Activated naive CD8-positive, alpha-beta T cell (primary cell): ENCODE results near the gene P3H4.
A peak's percentile ranks its signal among the peaks of the same experiment; 100 is the strongest.

Source experiments
- H3K27ac Mint-ChIP-seq: one replicate; pipeline ENCODE4 v1.8.0; 2021; ENCODE audit warnings: mixed read lengths
- H3K27me3 Mint-ChIP-seq: one replicate; pipeline ENCODE4 v1.8.0; 2021; ENCODE audit warnings: mixed read lengths
- H3K36me3 Mint-ChIP-seq: one replicate; pipeline ENCODE4 v1.8.0; 2021; ENCODE audit warnings: mixed read lengths
- H3K4me1 Mint-ChIP-seq: one replicate; pipeline ENCODE4 v1.8.0; 2021; ENCODE audit warnings: low read depth, mixed read lengths
- H3K4me3 Mint-ChIP-seq: one replicate; pipeline ENCODE4 v1.8.0; 2021; ENCODE audit warnings: mild to moderate bottlenecking, mixed read lengths
- H3K9me3 Mint-ChIP-seq: one replicate; pipeline ENCODE4 v1.8.0; 2021; ENCODE audit warnings: low read depth, mixed read lengths

Gene P3H4

GRCh38 chr17:41806685-41807445 lies 4.9 kb downstream of the P3H4 start:
- Mint-ChIP-seq H3K27ac (no peak overlapping the region), H3K4me1 (peaks cover 15% of the 10 kb centered on the region), H3K4me3 (no peak overlapping the region), H3K9me3 (no peaks in the 10 kb centered on the region), H3K27me3 (no peaks in the 10 kb centered on the region), H3K36me3 (peaks cover 3% of the 10 kb centered on the region)

DNA sequence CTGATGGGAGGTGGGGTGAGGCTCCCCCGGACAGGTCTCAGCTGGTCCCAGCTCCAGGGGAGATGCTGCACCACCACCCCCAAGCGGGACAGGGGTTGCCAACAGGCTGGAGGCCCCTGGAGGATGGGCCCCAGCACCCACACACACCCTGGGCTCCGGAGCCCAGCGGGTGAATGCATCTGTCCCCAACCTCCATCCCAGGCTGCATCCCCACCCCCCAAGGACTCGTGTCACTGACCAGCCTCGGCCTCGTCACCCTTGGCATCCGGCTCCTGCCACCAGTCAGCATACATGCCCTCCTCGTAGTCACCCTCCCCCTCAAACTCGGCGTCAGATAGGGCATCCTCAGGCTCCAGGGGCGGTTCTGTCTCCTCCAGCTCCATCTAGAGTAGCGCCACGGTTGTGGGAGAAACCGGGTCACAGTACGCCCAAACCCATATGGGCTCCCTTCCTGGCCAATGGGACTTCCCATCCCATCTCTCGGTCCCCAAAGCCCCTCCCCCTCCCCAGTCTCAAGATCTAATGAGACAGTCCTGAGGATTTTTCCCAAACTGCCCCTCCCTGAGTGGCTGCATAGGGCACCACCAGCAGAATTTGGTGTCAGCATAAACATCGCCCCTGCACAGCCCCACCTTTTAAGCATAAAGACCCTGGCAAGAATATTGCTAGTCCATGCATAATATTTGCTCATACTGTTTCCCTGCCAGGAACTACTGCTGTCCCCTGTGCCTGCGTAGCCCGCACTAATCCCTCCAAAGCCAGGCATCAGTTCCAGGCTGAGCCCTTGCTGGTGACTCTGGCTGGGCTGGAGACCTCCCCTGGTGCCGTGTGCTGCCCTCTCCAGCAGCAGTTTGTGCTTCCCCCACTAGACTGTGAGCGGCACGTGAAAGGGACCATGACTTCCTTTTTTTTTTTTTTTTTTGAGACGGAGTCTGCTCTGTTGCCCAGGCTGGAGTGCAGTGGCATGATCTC lies 8.4 kb downstream of the P3H4 start:
- H3K9me3 Mint-ChIP-seq, result no peaks in the 10 kb centered on the region
- no peaks in the 10 kb centered on the region for H3K36me3 Mint-ChIP-seq
- no peak overlapping the region for H3K4me3 Mint-ChIP-seq
- peaks cover 5% of the 10 kb centered on the region for H3K4me1 Mint-ChIP-seq
- no peaks in the 10 kb centered on the region for H3K27me3 Mint-ChIP-seq
- no peak overlapping the region for H3K27ac Mint-ChIP-seq

DNA sequence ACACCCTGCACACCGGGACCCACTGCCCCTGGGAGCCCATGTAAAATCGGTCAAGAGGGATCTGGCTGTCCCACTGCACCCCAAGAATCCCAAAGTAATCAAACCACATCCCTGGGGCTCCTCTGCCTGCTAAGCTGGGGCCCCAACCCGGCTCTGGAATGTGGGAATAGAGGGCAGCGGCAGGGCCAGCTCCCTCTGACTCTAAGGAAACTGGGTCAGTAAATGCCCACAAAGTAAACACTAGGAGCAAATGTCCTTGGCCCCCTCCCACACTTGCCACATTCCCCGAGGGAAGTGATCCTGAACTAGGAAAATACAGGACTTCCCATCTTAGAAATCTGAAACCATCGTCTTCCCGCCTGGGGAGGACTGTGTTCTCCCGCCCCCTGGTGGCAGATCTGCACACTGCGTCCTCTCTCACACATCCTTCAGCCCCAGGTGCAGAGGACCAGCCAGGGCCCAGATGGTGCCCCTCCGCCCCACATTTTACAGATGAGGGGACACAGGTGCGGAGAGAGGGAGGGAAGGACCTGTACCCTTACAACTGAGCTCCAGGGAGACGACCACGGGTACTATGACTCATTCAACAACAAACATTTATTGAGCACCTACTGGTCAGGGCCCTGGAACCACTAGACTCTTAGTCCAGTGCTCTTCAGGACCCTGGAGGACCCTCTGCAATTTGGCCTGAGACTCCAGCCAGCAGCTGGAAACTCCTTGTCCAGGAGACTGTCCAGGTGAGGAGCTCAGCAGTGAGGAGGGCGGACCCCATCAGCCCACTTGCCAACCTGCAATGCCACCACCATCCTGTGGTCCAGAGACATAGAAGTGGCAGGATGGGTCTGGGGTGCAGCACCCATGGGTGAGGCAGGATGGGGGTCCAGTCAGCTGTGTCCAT lies 10.1 kb downstream of the P3H4 start:
- Mint-ChIP-seq H3K4me3 (no peak overlapping the region), H3K36me3 (no peaks in the 10 kb centered on the region), H3K27ac (no peak overlapping the region), H3K9me3 (no peaks in the 10 kb centered on the region), H3K4me1 (peaks cover 5% of the 10 kb centered on the region), H3K27me3 (no peaks in the 10 kb centered on the region)

- no peaks in the 10 kb centered on the region for H3K27me3 Mint-ChIP-seq
- H3K4me1 Mint-ChIP-seq, result peaks cover 5% of the 10 kb centered on the region
- H3K27ac Mint-ChIP-seq, result no peak overlapping the region
- H3K9me3 Mint-ChIP-seq, result no peaks in the 10 kb centered on the region
- H3K4me3 Mint-ChIP-seq, result no peak overlapping the region
- H3K36me3 Mint-ChIP-seq, result no peaks in the 10 kb centered on the region
These were observed 11.0 kb downstream of the P3H4 start for GRCh38 chr17:41800601-41801373.

DNA sequence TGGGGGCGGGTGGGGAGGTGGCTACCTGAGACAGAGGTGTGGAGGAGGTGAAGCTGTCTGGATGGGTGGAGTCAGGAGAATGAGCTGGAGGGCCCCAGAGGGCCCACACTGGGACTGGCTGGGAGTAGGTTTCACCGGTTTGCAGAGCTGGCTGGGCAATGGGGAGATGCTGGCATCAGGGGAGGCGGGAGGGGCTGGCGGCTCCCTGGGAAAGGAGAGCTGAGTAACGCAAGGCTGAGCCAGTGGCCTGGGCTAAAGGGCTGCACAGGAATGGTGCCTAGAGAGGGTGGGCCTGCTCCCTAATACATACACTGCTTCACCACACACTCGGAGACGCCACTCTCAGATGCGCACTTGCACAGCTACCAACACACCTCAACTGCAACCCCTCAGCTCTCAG lies 12.4 kb downstream of the P3H4 start:
- H3K4me3 Mint-ChIP-seq, result no peak overlapping the region
- no peaks in the 10 kb centered on the region for H3K36me3 Mint-ChIP-seq
- H3K27ac Mint-ChIP-seq, result no peak overlapping the region
- peaks cover 5% of the 10 kb centered on the region for H3K4me1 Mint-ChIP-seq
- no peaks in the 10 kb centered on the region for H3K27me3 Mint-ChIP-seq
- no peaks in the 10 kb centered on the region for H3K9me3 Mint-ChIP-seq

- H3K4me3 Mint-ChIP-seq, result no peak overlapping the region
- H3K27me3 Mint-ChIP-seq, result no peaks in the 10 kb centered on the region
- H3K4me1 Mint-ChIP-seq, result peaks cover 5% of the 10 kb centered on the region
- H3K9me3 Mint-ChIP-seq, result no peaks in the 10 kb centered on the region
- no peaks in the 10 kb centered on the region for H3K36me3 Mint-ChIP-seq
- no peak overlapping the region for H3K27ac Mint-ChIP-seq
These were observed 14.4 kb downstream of the P3H4 start for GRCh38 chr17:41797377-41797776.

DNA sequence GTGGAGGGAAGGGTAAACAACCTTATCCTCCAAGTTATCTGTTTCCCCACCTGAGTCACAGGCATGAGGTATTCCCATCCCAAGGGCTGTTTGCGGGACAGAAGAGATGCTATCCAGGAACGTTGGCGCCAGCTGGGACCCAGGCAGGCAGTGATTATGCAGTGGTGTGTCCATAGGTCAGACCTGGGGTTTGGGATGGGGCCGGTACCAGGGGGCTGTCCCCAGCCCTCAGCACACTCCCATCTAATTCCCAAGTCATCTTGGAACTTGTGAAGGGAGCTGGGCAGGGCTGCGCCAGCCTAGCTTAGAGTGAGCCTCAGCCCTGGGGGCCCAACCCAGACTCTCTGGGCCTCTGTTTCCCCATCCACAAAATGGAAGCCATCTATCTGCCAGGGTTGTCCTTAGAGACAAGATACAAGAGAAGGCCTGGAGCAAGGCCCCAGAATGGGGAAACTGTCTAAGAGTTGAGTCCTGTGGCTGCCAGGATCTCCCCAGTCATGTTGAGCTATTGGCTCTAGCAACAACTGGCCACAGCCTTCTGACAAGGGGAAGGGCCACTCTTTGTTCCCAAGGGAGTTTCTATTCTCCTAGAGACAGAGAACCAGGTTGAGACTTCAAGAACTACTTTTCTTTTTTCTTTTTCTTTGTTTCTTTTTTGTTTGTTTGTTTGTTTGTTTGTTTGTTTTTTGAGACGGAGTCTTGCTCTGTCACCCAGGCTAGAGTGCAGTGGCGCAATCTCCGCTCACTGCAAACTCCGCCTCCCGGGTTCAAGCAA lies 15.4 kb downstream of the P3H4 start:
- Mint-ChIP-seq H3K4me3 (no peak overlapping the region), H3K27me3 (no peaks in the 10 kb centered on the region), H3K27ac (no peak overlapping the region), H3K36me3 (no peaks in the 10 kb centered on the region), H3K4me1 (no peaks in the 10 kb centered on the region), H3K9me3 (no peaks in the 10 kb centered on the region)

GRCh38 chr17:41794540-41794975 lies 17.2 kb downstream of the P3H4 start:
- peaks cover 4% of the 10 kb centered on the region for H3K4me1 Mint-ChIP-seq
- no peaks in the 10 kb centered on the region for H3K9me3 Mint-ChIP-seq
- no peak overlapping the region for H3K27ac Mint-ChIP-seq
- no peaks in the 10 kb centered on the region for H3K36me3 Mint-ChIP-seq
- H3K4me3 Mint-ChIP-seq, result no peak overlapping the region
- no peaks in the 10 kb centered on the region for H3K27me3 Mint-ChIP-seq

GRCh38 chr17:41793784-41794539 lies 17.8 kb downstream of the P3H4 start:
- Mint-ChIP-seq H3K27ac (no peak overlapping the region), H3K27me3 (no peaks in the 10 kb centered on the region), H3K9me3 (no peaks in the 10 kb centered on the region), H3K4me1 (peaks cover 6% of the 10 kb centered on the region), H3K36me3 (no peaks in the 10 kb centered on the region), H3K4me3 (no peak overlapping the region)

GRCh38 chr17:41792845-41793783 lies 18.6 kb downstream of the P3H4 start:
- Mint-ChIP-seq H3K27ac (no peak overlapping the region), H3K36me3 (no peaks in the 10 kb centered on the region), H3K9me3 (no peaks in the 10 kb centered on the region), H3K4me3 (no peak overlapping the region), H3K27me3 (no peaks in the 10 kb centered on the region), H3K4me1 (peaks cover 14% of the 10 kb centered on the region)

GRCh38 chr17:41787021-41787418 lies 24.7 kb downstream of the P3H4 start:
- peaks cover 2% of the 10 kb centered on the region for H3K27me3 Mint-ChIP-seq
- no peaks in the 10 kb centered on the region for H3K36me3 Mint-ChIP-seq
- H3K27ac Mint-ChIP-seq, result no peak overlapping the region
- peaks cover 31% of the 10 kb centered on the region for H3K4me1 Mint-ChIP-seq
- peak overlapping the region; percentile 75 for H3K4me3 Mint-ChIP-seq
- no peaks in the 10 kb centered on the region for H3K9me3 Mint-ChIP-seq
